HepG2 (cell line): Measurements from ENCODE around the gene ATG13. TPM values are rescaled to one million over a fixed set of nuclear protein-coding genes. Genes with fewer than 3 reads are reported as not detected.

ENCODE experiments used
- ATAC-seq: fragments of 200-7000 bp; cut with Tn5 transposase; 3 replicates; pipeline ENCODE4 v1.9.1; 2020; ENCODE audit warnings: mild to moderate bottlenecking, moderate library complexity
- BruUV-seq: library from RNA; stranded (reverse); fragments of 400-500 nt; replicated peaks from 2 replicates; lab custom pipeline; 2021; lab: Mats Ljungman, UMichigan
- CTCF ChIA-PET: fragments of 300-600 bp; formaldehyde crosslinking; extraction: SDS; loops from one replicate; lab custom pipeline; 2021; ENCODE audit warnings: low total read pairs, inconsistent platforms, low intra/inter-chr PET ratio; lab: Yijun Ruan, JAX
- POLR2A ChIA-PET: fragments of 350-600 bp; sonication (Branson Sonifier 250); formaldehyde crosslinking; loops from one replicate; lab custom pipeline; 2020; ENCODE audit warnings: antibody characterized with exemption, inconsistent platforms; lab: Yijun Ruan, JAX
- DNase-seq: peaks from one replicate; pipeline ENCODE4 v3.0.0-alpha.2; 2015; ENCODE audit warnings: low spot score
- FAIRE-seq: peaks from 3 replicates; lab custom pipeline; 2011; peaks lifted over from hg19 to GRCh38; lab: Jason Lieb, UNC
- H2AFZ ChIP-seq: one replicate; pipeline ENCODE4 v1.6.1; 2011; ENCODE audit warnings: low read length, inconsistent platforms
- H3K27ac ChIP-seq: fragments of 300-600 bp; 3 replicates; pipeline ENCODE4 v1.8.0; 2011; ENCODE audit warnings: mixed run types, mild to moderate bottlenecking, mixed read lengths, low read length, inconsistent platforms; ENCODE audit not compliant: insufficient read depth; ENCODE audit errors: extremely low read length
- H3K27me3 ChIP-seq, 2 experiments: fragments of 200-600 bp in 1 of 2; 2 replicates in 1 of 2; 3 replicates in 1 of 2; pipeline versions ENCODE4 v1.6.0 to v1.8.0; 2011; ENCODE audit warnings: low read length in 2 of 2, mild to moderate bottlenecking in 2 of 2, moderate library complexity in 2 of 2, inconsistent platforms in 1 of 2; ENCODE audit not compliant: insufficient read depth in 2 of 2, control insufficient read depth in 1 of 2
- H3K36me3 ChIP-seq, 2 experiments: fragments of 200-600 bp in 1 of 2; replicated peaks in 1 of 2; 2 replicates in 1 of 2; 3 replicates in 1 of 2; pipeline versions ENCODE4 v1.5.1 to v1.8.0; 2011; ENCODE audit warnings: low read length in 2 of 2, inconsistent platforms in 1 of 2; ENCODE audit not compliant: insufficient read depth in 2 of 2, control insufficient read depth in 1 of 2
- H3K4me1 ChIP-seq: 2 replicates; pipeline ENCODE4 v1.5.1; 2012; ENCODE audit warnings: low read length, inconsistent platforms; ENCODE audit not compliant: insufficient read depth
- H3K4me2 ChIP-seq: 2 replicates; pipeline ENCODE4 v1.6.0; 2011; ENCODE audit warnings: low read depth, low read length, inconsistent platforms
- H3K4me3 ChIP-seq, 3 experiments: fragments of 200-600 bp in 1 of 3; sonication (generic), shearing (Covaris generic) in 1 of 3; replicated peaks in 1 of 3; 2 replicates each; pipeline ENCODE4 v1.5.1; 2011 to 2016; ENCODE audit warnings: low read length in 3 of 3, inconsistent platforms in 2 of 3, low read depth in 2 of 3, mild to moderate bottlenecking in 2 of 3, control low read depth in 1 of 3, mixed read lengths in 1 of 3; ENCODE audit not compliant: insufficient read depth in 1 of 3
- H3K79me2 ChIP-seq: one replicate; pipeline ENCODE4 v1.6.1; 2011; ENCODE audit warnings: low read length, inconsistent platforms; ENCODE audit not compliant: insufficient read depth
- H3K9ac ChIP-seq: 2 replicates; pipeline ENCODE4 v1.6.0; 2011; ENCODE audit warnings: mild to moderate bottlenecking, low read depth, low read length, inconsistent platforms; ENCODE audit not compliant: insufficient read depth
- H3K9me3 ChIP-seq: 2 replicates; pipeline ENCODE4 v1.5.1; 2012; ENCODE audit warnings: mild to moderate bottlenecking, low read length
- H4K20me1 ChIP-seq: 2 replicates; pipeline ENCODE4 v1.6.0; 2011; ENCODE audit warnings: inconsistent platforms, mild to moderate bottlenecking, low read length, moderate library complexity; ENCODE audit not compliant: insufficient read depth
- CREBL2 ChIP-seq: sonication (generic); formaldehyde crosslinking; IDR thresholded peaks from 2 replicates; pipeline ENCODE4 v1.8.1; 2023; ENCODE audit warnings: missing genetic modification reagents, mild to moderate bottlenecking, borderline replicate concordance
- CSRNP1 ChIP-seq: sonication (generic); formaldehyde crosslinking; IDR thresholded peaks from 2 replicates; pipeline ENCODE4 v1.8.1; 2023; ENCODE audit warnings: mild to moderate bottlenecking, missing genetic modification reagents
- EHMT2 ChIP-seq: fragments of 200-600 bp; sonication (generic); IDR thresholded peaks from 2 replicates; pipeline ENCODE4 v1.7.0; 2017; ENCODE audit warnings: antibody characterized with exemption, low read depth, low read length, borderline replicate concordance
- EZH2 ChIP-seq: conservative IDR thresholded peaks from 2 replicates; pipeline ENCODE4 v1.6.1; 2012; ENCODE audit warnings: mild to moderate bottlenecking, low read depth, low read length, moderate library complexity
- FLYWCH1 ChIP-seq: sonication (generic); formaldehyde crosslinking; IDR thresholded peaks from 2 replicates; pipeline ENCODE4 v1.8.1; 2023; ENCODE audit warnings: mild to moderate bottlenecking, missing genetic modification reagents
- FOSL1 ChIP-seq: sonication (generic); formaldehyde crosslinking; IDR thresholded peaks from 2 replicates; pipeline ENCODE4 v1.9.0; 2021; ENCODE audit warnings: missing genetic modification reagents, borderline replicate concordance
- RAD51 ChIP-seq: fragments of 450-650 bp; IDR thresholded peaks from 2 replicates; pipeline ENCODE4 v1.6.1; 2016; ENCODE audit warnings: borderline replicate concordance
- ZBTB1 ChIP-seq: sonication (generic); formaldehyde crosslinking; IDR thresholded peaks from 2 replicates; pipeline ENCODE4 v1.4.0; 2020; ENCODE audit warnings: missing genetic modification reagents, borderline replicate concordance
- ZBTB43 ChIP-seq: sonication (generic); formaldehyde crosslinking; conservative IDR thresholded peaks from 2 replicates; pipeline ENCODE4 v1.4.0; 2020; ENCODE audit warnings: missing genetic modification reagents
- ZNF136 ChIP-seq: sonication (generic); formaldehyde crosslinking; IDR thresholded peaks from 2 replicates; pipeline ENCODE4 v1.8.1; 2022; ENCODE audit warnings: low read depth, mild to moderate bottlenecking, moderate library complexity, missing genetic modification reagents
- ZNF317 ChIP-seq: sonication (generic); formaldehyde crosslinking; IDR thresholded peaks from 2 replicates; pipeline ENCODE4 v1.5.0; 2020; ENCODE audit warnings: mild to moderate bottlenecking, missing genetic modification reagents
- WGBS: methylation state at CpG from one replicate; pipeline ENCODE4 v1.1.6; 2017; ENCODE audit warnings: low lambda C conversion rate; 5-methylcytosine and 5-hydroxymethylcytosine counted together
- in situ Hi-C: cut with HindIII; loops from 2 replicates; pipeline ENCODE4 v1.10.0; 2017; ENCODE audit warnings: low pct_unique_long_range_greater_than_20kb; ENCODE audit not compliant: extremely low pct_ligation_motif_present
- intact Hi-C: fragments of 100-400 bp; cut with micrococcal nuclease; formaldehyde crosslinking; loops from one replicate; pipeline ENCODE4 v1.10.0; 2022; ENCODE audit not compliant: unreplicated experiment
- polyA plus RNA-seq, 8 experiments: library from polyadenylated mRNA; depleted of rRNA in 3 of 8; stranded (reverse) in 7 of 8; unstranded in 1 of 8; fragments of >200 nt; fragmentation: Illumina TruSeq in 4 of 8; extraction: Trizol in 4 of 8; gene quantifications; 2 replicates each; pipeline versions ENCODE4 v1.2.1 to v1.2.3, GENCODE V29; 2011 to 2016; ENCODE audit warnings: low read depth in 4 of 8, missing spikeins in 1 of 8, mixed read lengths in 1 of 8; ENCODE audit not compliant: insufficient read depth in 1 of 8
- total RNA-seq, 5 experiments: library from RNA; depleted of rRNA; stranded (reverse); fragments of >200 nt; fragmentation: Illumina TruSeq; extraction: Trizol; gene quantifications; 2 replicates each; pipeline ENCODE4 v1.2.3, GENCODE V29; 2016; ENCODE audit warnings: low read depth in 1 of 5
- TF ChIP-seq, protein P1 (sequence below): sonication (generic); formaldehyde crosslinking; conservative IDR thresholded peaks from 2 replicates; pipeline ENCODE4 v1.8.1; 2023; ENCODE audit warnings: missing genetic modification reagents

Gene ATG13
- total and polyA plus RNA-seq, 2 of the 13 experiments (the other 11 are each of a cell fraction or from before 2014, with no cell fraction given), result 55.0 to 77.3 TPM

DNA sequence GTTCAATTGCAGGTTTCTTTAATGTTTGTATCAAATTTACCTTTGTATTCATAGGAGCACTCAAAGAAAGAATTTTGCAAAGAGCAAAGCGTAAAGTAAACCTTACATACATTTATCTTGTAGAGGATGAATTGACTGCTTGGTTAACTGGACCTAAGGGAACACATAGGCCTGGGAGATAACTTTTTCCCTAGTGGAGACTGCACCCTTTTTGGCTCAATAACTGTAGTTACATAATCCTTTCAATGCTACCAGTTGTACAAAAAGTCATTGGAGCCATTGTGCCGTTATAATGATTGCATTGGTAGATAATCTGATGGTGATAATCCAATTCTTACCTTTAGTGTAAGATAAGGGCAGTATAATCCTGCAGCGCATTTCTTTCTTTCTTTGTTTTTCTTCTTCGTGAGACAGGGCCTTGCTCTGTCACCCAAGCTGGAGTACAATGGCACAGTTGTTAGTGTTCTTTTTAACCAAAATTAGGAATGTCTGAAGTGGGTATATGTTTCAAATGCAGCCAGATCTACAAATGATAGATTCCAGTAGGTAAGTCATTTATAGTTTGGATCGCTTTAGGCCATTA lies 18.3 kb downstream of the ATG13 start:
- no peak overlapping the region for H3K9ac ChIP-seq
- no peaks in the 10 kb centered on the region for H3K9me3 ChIP-seq
- ATAC-seq, result no peak
- ChIA-PET CTCF (no interaction called here), POLR2A (interaction anchor here (1.0 kb wide), 1 partner anchor 17 kb away, joined by 3 read pairs; no protein-coding TSS in a partner anchor)
- H3K4me1 ChIP-seq, result peaks cover 44% of the 10 kb centered on the region
- TF ChIP-seq CSRNP1 (CRISPR knock-in tag) (no peak), ZBTB1 (no peak), FLYWCH1 (CRISPR knock-in tag) (no peak)
- no peaks in the 10 kb centered on the region for H4K20me1 ChIP-seq
- peaks cover 16% of the 10 kb centered on the region for H3K79me2 ChIP-seq
- H3K27ac ChIP-seq, result no peak overlapping the region
- no peak for FAIRE-seq
- intact Hi-C loops (no loop called here), in situ Hi-C loops (no loop called here)
- WGBS, result 97% methylated on average over 5 of the region's 5 CpGs
- no peak overlapping the region for H2AFZ ChIP-seq
- H3K36me3 ChIP-seq, result peaks cover 4 to 35% of the 10 kb centered on the region in 2 experiments; a peak in 4 of 5 replicates
- no peaks in the 10 kb centered on the region for H3K27me3 ChIP-seq
- no peak for DNase-seq
- BruUV-seq, result no TSS peak
- no peak overlapping the region for H3K4me3 ChIP-seq
- no peak overlapping the region for H3K4me2 ChIP-seq

GRCh38 chr11:46637546-46637945 lies 20.2 kb downstream of the ATG13 start:
- H3K4me1 ChIP-seq, result peaks cover 60% of the 10 kb centered on the region
- peaks cover 3 to 19% of the 10 kb centered on the region in 2 experiments; a peak in 3 of 5 replicates for H3K36me3 ChIP-seq
- intact Hi-C loops (no loop called here), in situ Hi-C loops (no loop called here)
- H4K20me1 ChIP-seq, result no peaks in the 10 kb centered on the region
- H3K27me3 ChIP-seq, result no peaks in the 10 kb centered on the region
- CTCF ChIA-PET, result no interaction called here
- no peak overlapping the region for H3K4me2 ChIP-seq
- H3K27ac ChIP-seq, result no peak overlapping the region
- no peaks in the 10 kb centered on the region for H3K9me3 ChIP-seq
- no peak overlapping the region for H3K4me3 ChIP-seq
- DNase-seq (no peak), FAIRE-seq (no peak), ATAC-seq (no peak)
- BruUV-seq, result no TSS peak
- H2AFZ ChIP-seq, result no peak overlapping the region
- POLR2A ChIA-PET, result no interaction called here
- H3K9ac ChIP-seq, result no peak overlapping the region
- WGBS, result 98% methylated on average over 5 of the region's 5 CpGs
- TF ChIP-seq ZBTB43 (CRISPR knock-in tag) (no peak), RAD51 (no peak), ZNF136 (CRISPR knock-in tag) (no peak), FOSL1 (CRISPR knock-in tag) (no peak), CREBL2 (no peak), EZH2 (no peak), ZNF317 (CRISPR knock-in tag) (no peak), EHMT2 (no peak)
- TF ChIP-seq, protein P1, sequence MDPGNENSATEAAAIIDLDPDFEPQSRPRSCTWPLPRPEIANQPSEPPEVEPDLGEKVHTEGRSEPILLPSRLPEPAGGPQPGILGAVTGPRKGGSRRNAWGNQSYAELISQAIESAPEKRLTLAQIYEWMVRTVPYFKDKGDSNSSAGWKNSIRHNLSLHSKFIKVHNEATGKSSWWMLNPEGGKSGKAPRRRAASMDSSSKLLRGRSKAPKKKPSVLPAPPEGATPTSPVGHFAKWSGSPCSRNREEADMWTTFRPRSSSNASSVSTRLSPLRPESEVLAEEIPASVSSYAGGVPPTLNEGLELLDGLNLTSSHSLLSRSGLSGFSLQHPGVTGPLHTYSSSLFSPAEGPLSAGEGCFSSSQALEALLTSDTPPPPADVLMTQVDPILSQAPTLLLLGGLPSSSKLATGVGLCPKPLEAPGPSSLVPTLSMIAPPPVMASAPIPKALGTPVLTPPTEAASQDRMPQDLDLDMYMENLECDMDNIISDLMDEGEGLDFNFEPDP (CRISPR knock-in tag), result no peak
- TF ChIP-seq, all 625 proteins: peak for 0
- peaks cover 16% of the 10 kb centered on the region for H3K79me2 ChIP-seq
